Measurements from ENCODE around the gene DTNA.

The DTNA gene

GRCh38 chr18:34820360-34821065 is 110.4 kb downstream of the DTNA start:
- no peak for TF ChIP-seq TEAD4 (IDR thresholded peaks at IDR 0.05)
- no peak for TF ChIP-seq REST (IDR thresholded peaks at IDR 0.05; ENCODE audit: low read depth)
- no peak for TF ChIP-seq TAF1 (IDR thresholded peaks at IDR 0.05; ENCODE audit: low read depth)
- no peak for TF ChIP-seq EP300 (IDR thresholded peaks at IDR 0.05; ENCODE audit: borderline replicate concordance)
- TF ChIP-seq CEBPB (IDR thresholded peaks at IDR 0.05), result no peak
- no peak for TF ChIP-seq USF1 (IDR thresholded peaks at IDR 0.05)
- TF ChIP-seq RAD21 (IDR thresholded peaks at IDR 0.05; ENCODE audit: low read depth), result no peak
- TF ChIP-seq YY1 (IDR thresholded peaks at IDR 0.05; ENCODE audit: low read depth), result no peak

- TF ChIP-seq YY1 (IDR thresholded peaks at IDR 0.05; ENCODE audit: low read depth), result no peak
- no peak for TF ChIP-seq TCF12 (IDR thresholded peaks at IDR 0.05; ENCODE audit: low read depth)
- no peak for TF ChIP-seq RAD21 (IDR thresholded peaks at IDR 0.05; ENCODE audit: low read depth)
Observed at GRCh38 chr18:34821669-34822210, 111.6 kb downstream of the DTNA start.

GRCh38 chr18:34828093-34828492 is 118.0 kb downstream of the DTNA start:
- TF ChIP-seq RAD21 (IDR thresholded peaks at IDR 0.05; ENCODE audit: low read depth) (no peak), EP300 (IDR thresholded peaks at IDR 0.05; ENCODE audit: borderline replicate concordance) (no peak), MAX (IDR thresholded peaks at IDR 0.05) (no peak), NFIC (IDR thresholded peaks at IDR 0.05) (no peak), TEAD4 (IDR thresholded peaks at IDR 0.05) (no peak), TCF12 (IDR thresholded peaks at IDR 0.05; ENCODE audit: low read depth) (no peak), CEBPB (IDR thresholded peaks at IDR 0.05) (no peak), YY1 (IDR thresholded peaks at IDR 0.05; ENCODE audit: low read depth) (no peak), CREB1 (IDR thresholded peaks at IDR 0.05; ENCODE audit: low read depth) (no peak), TAF1 (IDR thresholded peaks at IDR 0.05; ENCODE audit: low read depth) (no peak)

- no peak for TF ChIP-seq ZBTB7A (IDR thresholded peaks at IDR 0.05; ENCODE audit: low read depth)
- no peak for TF ChIP-seq NFIC (IDR thresholded peaks at IDR 0.05)
- TF ChIP-seq TCF12 (IDR thresholded peaks at IDR 0.05; ENCODE audit: low read depth), result no peak
- TF ChIP-seq CEBPB (IDR thresholded peaks at IDR 0.05), result no peak
- TF ChIP-seq REST (IDR thresholded peaks at IDR 0.05; ENCODE audit: low read depth), result no peak
- no peak for TF ChIP-seq EP300 (IDR thresholded peaks at IDR 0.05; ENCODE audit: borderline replicate concordance)
- TF ChIP-seq MAX (IDR thresholded peaks at IDR 0.05), result no peak
- TF ChIP-seq EGR1 (IDR thresholded peaks at IDR 0.05), result no peak
- TF ChIP-seq TEAD4 (IDR thresholded peaks at IDR 0.05), result no peak
- no peak for TF ChIP-seq TAF1 (IDR thresholded peaks at IDR 0.05; ENCODE audit: low read depth)
- TF ChIP-seq USF1 (IDR thresholded peaks at IDR 0.05), result no peak
- TF ChIP-seq FOXM1 (IDR thresholded peaks at IDR 0.05; ENCODE audit: borderline replicate concordance, low read depth), result no peak
- TF ChIP-seq YY1 (IDR thresholded peaks at IDR 0.05; ENCODE audit: low read depth), result no peak
- TF ChIP-seq RAD21 (IDR thresholded peaks at IDR 0.05; ENCODE audit: low read depth), result no peak
Observed at GRCh38 chr18:34834897-34835296, 124.8 kb downstream of the DTNA start.

GRCh38 chr18:34835466-34835865 is 125.4 kb downstream of the DTNA start:
- TF ChIP-seq FOXM1 (IDR thresholded peaks at IDR 0.05; ENCODE audit: borderline replicate concordance, low read depth) (no peak), EP300 (IDR thresholded peaks at IDR 0.05; ENCODE audit: borderline replicate concordance) (no peak), NFIC (IDR thresholded peaks at IDR 0.05) (no peak), ZBTB7A (IDR thresholded peaks at IDR 0.05; ENCODE audit: low read depth) (no peak), USF1 (IDR thresholded peaks at IDR 0.05) (no peak), CREB1 (IDR thresholded peaks at IDR 0.05; ENCODE audit: low read depth) (no peak), REST (IDR thresholded peaks at IDR 0.05; ENCODE audit: low read depth) (no peak), RAD21 (IDR thresholded peaks at IDR 0.05; ENCODE audit: low read depth) (no peak), MAX (IDR thresholded peaks at IDR 0.05) (no peak), TEAD4 (IDR thresholded peaks at IDR 0.05) (no peak), TAF1 (IDR thresholded peaks at IDR 0.05; ENCODE audit: low read depth) (no peak), YY1 (IDR thresholded peaks at IDR 0.05; ENCODE audit: low read depth) (no peak)
